GM19043 (cell line): ENCODE data around the gene DCP1B.

ENCODE experiments used
- ATAC-seq: cut with Tn5 transposase; IDR thresholded peaks from one replicate; pipeline ENCODE4 v1.9.1; 2021; ENCODE audit warnings: low read depth; ENCODE audit not compliant: unreplicated experiment

DCP1B gene

DNA sequence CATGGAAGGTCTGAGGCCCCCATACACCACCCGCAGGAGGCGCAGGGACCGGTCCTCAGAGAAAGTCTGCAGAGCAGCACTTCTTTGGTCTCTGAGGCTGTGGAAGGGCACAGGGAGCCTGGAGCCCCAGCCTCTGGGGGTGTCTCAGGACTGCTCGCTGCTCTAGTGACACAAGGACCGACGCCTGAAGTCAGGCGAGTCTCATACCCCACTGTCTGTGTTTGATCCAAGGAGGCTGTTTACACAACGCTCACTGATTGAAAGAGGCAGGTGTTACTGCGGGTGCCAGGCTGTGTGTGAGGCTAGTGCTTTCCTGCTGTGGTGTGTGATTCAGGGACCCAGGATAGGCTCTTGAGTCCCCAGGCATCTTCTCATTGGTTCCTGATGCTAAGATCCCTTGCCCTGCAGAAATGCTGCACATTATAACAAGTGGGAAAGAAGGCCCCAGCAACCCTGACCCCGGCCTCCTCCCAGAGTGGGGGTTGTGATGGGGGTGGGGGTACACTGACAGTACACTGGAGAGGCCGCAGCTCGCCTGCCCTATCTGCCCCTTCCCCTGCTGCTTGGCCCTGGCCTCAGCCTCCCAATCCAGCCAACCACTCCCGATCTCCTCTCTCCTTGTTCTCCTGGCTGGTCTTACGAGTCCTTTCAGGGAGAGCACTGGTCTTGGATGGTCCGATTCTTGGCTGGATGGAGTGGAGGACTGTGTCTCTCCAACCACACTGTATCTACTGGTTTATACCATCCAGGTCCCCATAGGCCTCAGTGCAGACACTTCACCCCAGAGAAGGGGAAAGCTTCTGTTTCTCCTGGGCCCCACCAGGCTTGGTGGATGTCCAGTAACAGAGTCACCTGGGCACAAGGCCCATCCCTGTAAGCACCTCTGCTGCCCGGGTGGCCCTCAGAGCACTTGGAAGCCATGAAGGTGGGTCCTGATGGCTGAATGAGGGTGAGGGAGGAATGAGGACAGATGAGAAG lies 92.4 kb downstream of the DCP1B start:
- ATAC-seq = no peak

DNA sequence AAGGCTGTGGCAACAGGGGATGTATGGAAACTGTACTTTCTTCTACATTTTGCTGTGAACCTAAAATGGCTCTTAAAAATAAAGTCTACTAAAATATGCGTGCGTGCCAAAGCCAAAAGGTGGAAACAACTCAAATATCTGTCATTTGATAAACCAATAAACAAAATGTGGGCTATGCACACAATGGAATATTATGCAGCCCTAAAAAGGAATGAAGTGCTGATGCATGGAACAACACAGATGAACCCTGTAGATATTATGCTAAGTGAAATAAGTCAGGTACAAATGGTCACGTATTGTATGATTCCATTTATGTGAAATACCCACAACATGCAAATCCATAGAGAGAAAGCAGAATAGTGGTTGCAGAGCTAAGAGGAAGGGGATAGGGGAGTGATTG lies 93.8 kb downstream of the DCP1B start:
- no peak for ATAC-seq

DNA sequence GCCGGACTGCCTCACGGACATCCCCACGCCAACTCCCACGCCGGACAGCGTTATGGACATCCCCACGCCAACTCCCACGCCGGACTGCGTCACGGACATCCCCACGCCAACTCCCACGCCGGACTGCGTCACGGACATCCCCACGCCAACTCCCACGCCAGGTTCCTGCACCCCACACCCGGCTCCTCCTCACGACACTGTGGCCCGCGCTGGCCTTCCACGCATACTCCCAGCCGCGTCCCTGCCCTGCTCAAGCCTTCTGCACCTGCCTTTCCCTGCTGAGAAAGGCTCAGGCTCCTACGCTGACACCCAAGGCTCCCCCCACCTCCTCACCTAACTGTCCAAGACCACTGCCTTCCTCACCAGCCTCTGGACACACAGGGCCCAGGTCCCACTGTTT lies 95.5 kb downstream of the DCP1B start:
- ATAC-seq = no peak

DNA sequence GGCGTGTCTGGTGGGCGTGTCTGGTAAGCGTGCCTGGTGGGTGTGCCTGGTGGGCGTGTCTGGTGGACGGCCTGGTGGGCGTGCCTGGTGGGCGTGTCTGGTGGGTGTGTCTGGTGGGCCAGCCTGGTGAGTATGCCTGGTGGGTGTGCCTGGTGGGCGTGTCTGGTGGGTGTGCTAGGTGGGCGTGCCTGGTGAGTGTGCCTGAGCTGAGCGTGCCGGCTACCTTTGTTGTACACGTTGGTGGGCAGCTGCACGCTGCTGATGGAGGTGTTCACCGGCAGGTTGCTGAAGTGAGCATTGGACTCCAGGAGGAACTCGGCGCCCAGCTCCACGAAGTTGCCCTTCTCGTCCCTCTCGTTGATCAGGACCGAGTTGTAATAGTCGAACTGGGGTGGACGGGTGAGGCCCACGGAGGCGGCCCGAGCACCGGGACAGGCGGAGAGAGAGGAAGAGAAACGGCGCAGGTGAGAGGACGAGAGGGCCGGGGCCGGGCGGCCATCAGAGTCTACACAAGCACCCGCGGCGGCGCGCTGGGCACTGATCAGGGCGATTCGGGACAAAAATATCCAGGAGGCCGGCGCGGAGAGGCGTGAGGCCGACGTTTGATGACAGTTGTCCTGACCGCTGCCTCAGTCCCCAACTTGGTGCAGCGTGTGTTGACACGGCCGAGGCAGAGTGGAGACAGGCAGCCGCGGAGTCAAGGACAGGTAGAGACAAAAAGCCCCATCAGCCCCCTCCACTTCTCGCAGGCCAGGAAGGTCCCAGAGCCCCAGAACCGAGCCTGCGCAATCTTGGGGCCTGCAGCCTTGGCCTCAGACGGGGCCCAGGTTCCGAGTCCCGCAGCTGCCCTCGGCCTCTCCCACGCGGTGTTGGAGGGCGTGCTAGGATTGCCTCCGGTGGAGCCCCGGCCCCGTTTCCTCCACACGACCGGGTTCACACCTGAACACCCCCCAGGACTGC lies 96.3 kb downstream of the DCP1B start:
- ATAC-seq = no peak

DNA sequence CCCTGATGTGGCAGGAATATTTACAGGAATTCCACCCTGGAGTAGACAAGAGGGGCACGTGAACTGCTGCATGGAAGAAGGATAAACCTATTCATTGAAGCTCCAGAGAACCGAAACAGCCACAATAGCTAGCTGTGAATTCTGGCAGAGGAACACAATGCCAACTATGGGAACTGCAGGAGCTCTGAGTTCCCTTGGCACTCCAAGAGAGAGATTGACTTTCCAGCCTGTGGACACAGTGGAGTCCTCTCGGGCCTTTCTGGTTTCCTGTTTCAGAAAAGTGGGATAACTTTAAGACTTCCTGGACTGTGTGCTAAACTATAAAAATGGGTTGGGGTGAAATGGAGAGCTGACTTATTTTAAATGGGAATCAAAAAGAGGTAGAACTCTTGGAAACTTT lies 97.7 kb downstream of the DCP1B start:
- no peak for ATAC-seq

DNA sequence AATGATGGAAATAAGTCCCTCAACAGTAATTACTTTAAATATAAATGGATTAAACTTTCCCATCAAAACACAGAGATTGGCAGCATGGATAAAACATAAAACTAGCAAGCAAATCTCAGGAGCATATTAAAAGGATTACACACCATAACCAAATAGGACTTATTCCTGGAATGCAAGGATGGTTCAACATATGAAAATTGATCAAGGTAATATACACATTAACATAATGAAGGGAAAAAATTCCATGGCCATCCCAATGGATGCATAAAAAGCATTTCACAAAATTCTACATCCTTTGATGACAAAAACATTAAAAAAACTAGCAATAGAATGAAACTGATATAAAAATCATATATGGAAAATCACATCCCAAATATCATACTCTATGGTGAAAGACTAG lies 99.4 kb downstream of the DCP1B start:
- ATAC-seq = no peak

DNA sequence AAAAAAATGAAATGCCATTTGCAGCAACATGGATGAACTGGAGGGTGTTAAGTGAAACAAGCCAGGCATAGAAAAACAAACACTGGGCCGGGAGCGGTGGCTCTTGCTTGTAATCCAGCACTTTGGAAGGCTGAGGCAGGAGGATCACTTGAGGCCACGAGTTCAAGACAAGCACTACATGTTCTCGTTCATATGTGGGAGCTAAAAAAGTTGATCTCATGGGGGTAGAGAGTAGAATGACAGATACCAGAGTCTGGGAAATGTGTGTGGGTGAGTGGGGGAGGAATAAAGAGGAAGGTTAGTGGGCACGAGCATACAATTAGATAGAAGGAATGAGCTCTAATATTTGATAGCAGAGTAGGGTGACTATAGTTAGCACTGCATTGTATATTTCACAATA lies 107.3 kb downstream of the DCP1B start:
- ATAC-seq = no peak
